Right lobe of liver (tissue), 6 donors: Measurements from ENCODE around the gene RPL15. TPM values are rescaled to one million over a fixed set of nuclear protein-coding genes. Genes with fewer than 3 reads are reported as not detected.
A peak's percentile ranks its signal among the peaks of the same experiment; 100 is the strongest.

Experiments used
- ATAC-seq, 4 donors: fragments of 200-7000 bp; cut with Tn5 transposase; one replicate each; pipeline ENCODE4 v1.9.1; 2020; ENCODE audit warnings: mild to moderate bottlenecking in 4 of 4, moderate library complexity in 4 of 4
- DNase-seq, 3 donors: peaks; one replicate each; pipeline ENCODE4 v3.0.0-alpha.2; 2020
- H3K27ac ChIP-seq, 3 donors: fragments of 200-600 bp; one replicate each; pipeline ENCODE4 v1.8.0; 2022
- H3K27me3 ChIP-seq, 2 donors: fragments of 200-600 bp; one replicate each; pipeline ENCODE4 v1.8.0; 2022
- H3K36me3 ChIP-seq, 4 donors: fragments of 200-600 bp; sonication (generic) in 1 of 4; one replicate each; pipeline versions ENCODE4 v1.5.1 to v1.8.0; 2017 to 2022; ENCODE audit warnings: control low read depth in 1 of 4
- H3K4me1 ChIP-seq, 4 donors: fragments of 200-600 bp; sonication (generic) in 1 of 4; one replicate each; pipeline versions ENCODE4 v1.5.1 to v1.8.0; 2017 to 2022; ENCODE audit warnings: control low read depth in 1 of 4
- H3K4me3 ChIP-seq, 3 donors: fragments of 200-600 bp; one replicate each; pipeline ENCODE4 v1.8.0; 2022
- H3K9me3 ChIP-seq, 4 donors: fragments of 200-600 bp; sonication (generic) in 1 of 4; one replicate each; pipeline versions ENCODE4 v1.5.1 to v1.8.0; 2017 to 2022; ENCODE audit warnings: control low read depth in 1 of 4
- CTCF ChIP-seq, 4 donors: fragments of 200-600 bp in 3 of 4; fragments of 450-650 bp in 1 of 4; IDR thresholded peaks; one replicate each; pipeline versions ENCODE4 v1.5.1 to v1.8.0; 2016 to 2022; ENCODE audit warnings: antibody characterized with exemption in 4 of 4, mild to moderate bottlenecking in 2 of 4
- POLR2A ChIP-seq: fragments of 450-650 bp; IDR thresholded peaks from one replicate; pipeline ENCODE4 v1.6.1; 2017; ENCODE audit warnings: antibody characterized with exemption, mild to moderate bottlenecking
- WGBS: methylation state at CpG from one replicate; pipeline ENCODE4 v1.1.6; 2018; ENCODE audit warnings: low coverage, low lambda C conversion rate; ENCODE audit not compliant: insufficient coverage; ENCODE audit errors: missing lambda C conversion rate; 5-methylcytosine and 5-hydroxymethylcytosine counted together
- intact Hi-C, 2 donors: fragments of 100-400 bp; cut with DNase I; formaldehyde crosslinking; loops; one replicate each; pipeline versions ENCODE4 v1.11.2 to v1.14.1; 2022
- total RNA-seq, 6 experiments: library from RNA; depleted of rRNA in 2 of 6; stranded (reverse); fragments of >200 nt in 2 of 6; fragmentation: NEBNext Ultra II Directional in 3 of 6; extraction: Animal tissue kit (Norgen Biotek cat#: 25700) in 3 of 6; gene quantifications; one replicate each; pipeline versions ENCODE4 v1.1.0 to v1.2.4, GENCODE V29; 2016 to 2023
- donor health status: DM: no; HTN: yes; CAD: no.
- donor health status: DM: no; HTN: no; CAD: no.
- donor health status: DM: no; HTN: no; CAD: no.
- donor health status: DM: no; HTN: yes; CAD: no.
- donor health status: DM: no; HTN: yes; CAD: no.

RPL15 gene
- total RNA-seq, 6 experiments from 2014 or later, result 572 to 932 (median 636) TPM

GRCh38 chr3:23945913-23946687 lies 29.2 kb downstream of the RPL15 start:
- 0% methylated on average over 5 of the region's 87 CpGs for WGBS
- peak overlapping the region; percentile 54 to 82 (median 61) for H3K4me3 ChIP-seq
- TF ChIP-seq POLR2A, result peak; percentile 60
- TF ChIP-seq CTCF (IDR thresholded peaks at IDR 0.05), result no peak
- DNase-seq (peak; percentile 98 to 99 (median 98)), ATAC-seq (peak; percentile 83 to 92 (median 88))
- intact Hi-C loops, result no loop called here
- no peaks in the 10 kb centered on the region for H3K27me3 ChIP-seq
- H3K27ac ChIP-seq, result peak overlapping the region; percentile 81 to 100 (median 92)
- no peaks in the 10 kb centered on the region for H3K9me3 ChIP-seq
- H3K36me3 ChIP-seq, result no peaks in the 10 kb centered on the region
- H3K4me1 ChIP-seq, result peaks cover 0 to 47% (median 19%) of the 10 kb centered on the region in 4 donors

GRCh38 chr3:23948761-23949160 lies 31.8 kb downstream of the RPL15 start:
- ATAC-seq (no peak), DNase-seq (no peak)
- 42% methylated on average over 2 of the region's 2 CpGs for WGBS
- intact Hi-C loops, result no loop called here
- Histone ChIP-seq H3K4me3 (no peak overlapping the region), H3K4me1 (peaks cover 0 to 55% (median 21%) of the 10 kb centered on the region in 4 donors), H3K36me3 (no peaks in the 10 kb centered on the region), H3K27ac (no peak overlapping the region), H3K9me3 (no peaks in the 10 kb centered on the region), H3K27me3 (no peaks in the 10 kb centered on the region)
- no peak for TF ChIP-seq POLR2A
- TF ChIP-seq CTCF (IDR thresholded peaks at IDR 0.05), result no peak

GRCh38 chr3:23949784-23950183 lies 32.9 kb downstream of the RPL15 start:
- peak overlapping the region; percentile 3 to 12 (median 7) for H3K27ac ChIP-seq
- DNase-seq (peak in 1 of 3 donors; percentile 52), ATAC-seq (no peak)
- TF ChIP-seq POLR2A (no peak), CTCF (IDR thresholded peaks at IDR 0.05) (no peak)
- H3K4me1 ChIP-seq, result peaks cover 0 to 58% (median 26%) of the 10 kb centered on the region in 4 donors
- H3K9me3 ChIP-seq, result no peaks in the 10 kb centered on the region
- intact Hi-C loops, result no loop called here
- peaks cover 0 to 4% (median 0%) of the 10 kb centered on the region in 4 donors for H3K36me3 ChIP-seq
- no peak overlapping the region for H3K4me3 ChIP-seq
- H3K27me3 ChIP-seq, result no peaks in the 10 kb centered on the region

- Histone ChIP-seq H3K27me3 (no peaks in the 10 kb centered on the region), H3K9me3 (no peaks in the 10 kb centered on the region), H3K27ac (peak overlapping the region; percentile 3 to 12 (median 7)), H3K4me1 (peaks cover 0 to 58% (median 26%) of the 10 kb centered on the region in 4 donors), H3K36me3 (peaks cover 0 to 7% (median 1%) of the 10 kb centered on the region in 4 donors), H3K4me3 (peak overlapping the region in 1 of 3 donors; percentile 1)
- intact Hi-C loops, result no loop called here
- no peak for DNase-seq
- TF ChIP-seq CTCF (IDR thresholded peaks at IDR 0.05) (no peak), POLR2A (no peak)
- ATAC-seq, result no peak
Measured at GRCh38 chr3:23950293-23950692, 33.4 kb downstream of the RPL15 start.
